ENCODE results near the gene ACVR1B. TPM values are rescaled to one million over a fixed set of nuclear protein-coding genes. Genes with fewer than 3 reads are reported as not detected.

Gene ACVR1B
- total and polyA plus RNA-seq, 4 donors = 4.0 to 21.9 (median 12.0) TPM

- H3K4me1 ChIP-seq (ENCODE audit: control insufficient read depth in 4 of 4, insufficient read depth in 4 of 4, low read length in 3 of 4) = peaks cover 2 to 8% (median 8%) of the 10 kb centered on the region in 4 donors
- no peak overlapping the region for H3K27ac ChIP-seq (ENCODE audit: low read depth in 1 of 2, low read length in 2 of 2)
- H3K9ac ChIP-seq (ENCODE audit: low read depth in 1 of 2, low read length in 2 of 2) = no peak overlapping the region
- WGBS = 80% methylated on average over 10 of the region's 10 CpGs
- no peak for TF ChIP-seq NR2F2 (IDR thresholded peaks at IDR 0.05)
- no peak for TF ChIP-seq HNF4G (IDR thresholded peaks at IDR 0.05)
- TF ChIP-seq FOXA1 (IDR thresholded peaks at IDR 0.05) = no peak
- TF ChIP-seq ZBTB33 (IDR thresholded peaks at IDR 0.05) = no peak
- no peak for TF ChIP-seq TAF1 (conservative IDR thresholded peaks at IDR 0.05)
- no peak for TF ChIP-seq SP1 (IDR thresholded peaks at IDR 0.05)
- no peak for TF ChIP-seq MAX (IDR thresholded peaks at IDR 0.05)
- TF ChIP-seq FOXA2 (IDR thresholded peaks at IDR 0.05) = no peak
- TF ChIP-seq CTCF (IDR thresholded peaks at IDR 0.05; ENCODE audit: low read depth, low read length, missing input control) = no peak
- no peak for TF ChIP-seq REST (IDR thresholded peaks at IDR 0.05)
- TF ChIP-seq EGR1 (IDR thresholded peaks at IDR 0.05; ENCODE audit: low read depth in 2 of 2) = no peak
- no peak for TF ChIP-seq RAD21 (IDR thresholded peaks at IDR 0.05)
- TF ChIP-seq ATF3 (IDR thresholded peaks at IDR 0.05) = no peak
- no peak for TF ChIP-seq JUND (IDR thresholded peaks at IDR 0.05)
- TF ChIP-seq YY1 (IDR thresholded peaks at IDR 0.05) = no peak
- TF ChIP-seq RXRA (IDR thresholded peaks at IDR 0.05) = no peak
- no peak for TF ChIP-seq HNF4A (conservative IDR thresholded peaks at IDR 0.05)
- TF ChIP-seq GABPA (IDR thresholded peaks at IDR 0.05 in 1 of 2, conservative IDR thresholded peaks at IDR 0.05 in 1 of 2) = no peak
- no peak for DNase-seq (ENCODE audit: low spot score)
- peaks cover 0 to 3% (median 0%) of the 10 kb centered on the region in 4 donors for H3K27me3 ChIP-seq (ENCODE audit: control insufficient read depth in 4 of 4, insufficient read depth in 4 of 4, low read length in 3 of 4)
- H3K9me3 ChIP-seq (ENCODE audit: control insufficient read depth in 4 of 4, low read length in 3 of 4) = no peaks in the 10 kb centered on the region
- H3K4me3 ChIP-seq (ENCODE audit: low read depth in 1 of 3, low read length in 3 of 3) = no peak overlapping the region
- no peaks in the 10 kb centered on the region for H3K36me3 ChIP-seq (ENCODE audit: control insufficient read depth in 4 of 4, insufficient read depth in 3 of 4, low read depth in 1 of 4, low read length in 3 of 4)
These were observed 53.9 kb downstream of the ACVR1B start for GRCh38 chr12:52005218-52005902.

Measured in liver (tissue), 9 donors.